GM18861 (cell line): ENCODE results near the gene VSIG4.

Source experiments
- ATAC-seq: cut with Tn5 transposase; IDR thresholded peaks from one replicate; pipeline ENCODE4 v1.9.1; 2021; ENCODE audit not compliant: unreplicated experiment

The VSIG4 gene

GRCh38 chrX:66009231-66009845 is 30.5 kb downstream of the VSIG4 start:
- no peak for ATAC-seq

GRCh38 chrX:66008328-66008970 is 31.4 kb downstream of the VSIG4 start:
- ATAC-seq: no peak

- no peak for ATAC-seq
These were observed 32.0 kb downstream of the VSIG4 start for GRCh38 chrX:66007851-66008250.

GRCh38 chrX:66005830-66006449 is 33.9 kb downstream of the VSIG4 start:
- no peak for ATAC-seq

- ATAC-seq: no peak
These were observed 34.7 kb downstream of the VSIG4 start for GRCh38 chrX:66004928-66005829.

GRCh38 chrX:66002824-66003680 is 36.8 kb downstream of the VSIG4 start:
- peak; percentile 31 for ATAC-seq

GRCh38 chrX:66001596-66001995 is 38.3 kb downstream of the VSIG4 start:
- no peak for ATAC-seq

- ATAC-seq: no peak
These were observed 39.1 kb downstream of the VSIG4 start for GRCh38 chrX:66000628-66001272.

GRCh38 chrX:66000178-66000577 is 39.7 kb downstream of the VSIG4 start:
- ATAC-seq: no peak

- no peak for ATAC-seq
These were observed 40.2 kb downstream of the VSIG4 start for GRCh38 chrX:65999563-66000148.

GRCh38 chrX:65999029-65999562 is 40.8 kb downstream of the VSIG4 start:
- no peak for ATAC-seq

GRCh38 chrX:65997978-65998717 is 41.7 kb downstream of the VSIG4 start:
- no peak for ATAC-seq

GRCh38 chrX:65994519-65995506 is 45.1 kb downstream of the VSIG4 start:
- ATAC-seq: no peak

- ATAC-seq: no peak
These were observed 45.9 kb downstream of the VSIG4 start for GRCh38 chrX:65993915-65994460.

- no peak for ATAC-seq
These were observed 46.5 kb downstream of the VSIG4 start for GRCh38 chrX:65993332-65993731.

GRCh38 chrX:65990702-65991101 is 49.2 kb downstream of the VSIG4 start:
- no peak for ATAC-seq

- no peak for ATAC-seq
These were observed 52.1 kb downstream of the VSIG4 start for GRCh38 chrX:65987811-65988210.
